ENCODE results near the gene ACTRT3. TPM values are rescaled to one million over a fixed set of nuclear protein-coding genes. Genes with fewer than 3 reads are reported as not detected.
A peak's percentile ranks its signal among the peaks of the same experiment; 100 is the strongest.

Gene ACTRT3
- total and polyA plus RNA-seq, 2 of the 13 experiments (the other 11 are each of a cell fraction or from before 2014, with no cell fraction given) = 0.42 to 0.97 TPM

- TF ChIP-seq, protein P1, sequence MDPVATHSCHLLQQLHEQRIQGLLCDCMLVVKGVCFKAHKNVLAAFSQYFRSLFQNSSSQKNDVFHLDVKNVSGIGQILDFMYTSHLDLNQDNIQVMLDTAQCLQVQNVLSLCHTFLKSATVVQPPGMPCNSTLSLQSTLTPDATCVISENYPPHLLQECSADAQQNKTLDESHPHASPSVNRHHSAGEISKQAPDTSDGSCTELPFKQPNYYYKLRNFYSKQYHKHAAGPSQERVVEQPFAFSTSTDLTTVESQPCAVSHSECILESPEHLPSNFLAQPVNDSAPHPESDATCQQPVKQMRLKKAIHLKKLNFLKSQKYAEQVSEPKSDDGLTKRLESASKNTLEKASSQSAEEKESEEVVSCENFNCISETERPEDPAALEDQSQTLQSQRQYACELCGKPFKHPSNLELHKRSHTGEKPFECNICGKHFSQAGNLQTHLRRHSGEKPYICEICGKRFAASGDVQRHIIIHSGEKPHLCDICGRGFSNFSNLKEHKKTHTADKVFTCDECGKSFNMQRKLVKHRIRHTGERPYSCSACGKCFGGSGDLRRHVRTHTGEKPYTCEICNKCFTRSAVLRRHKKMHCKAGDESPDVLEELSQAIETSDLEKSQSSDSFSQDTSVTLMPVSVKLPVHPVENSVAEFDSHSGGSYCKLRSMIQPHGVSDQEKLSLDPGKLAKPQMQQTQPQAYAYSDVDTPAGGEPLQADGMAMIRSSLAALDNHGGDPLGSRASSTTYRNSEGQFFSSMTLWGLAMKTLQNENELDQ (CRISPR knock-in tag; IDR thresholded peaks at IDR 0.05; ENCODE audit: borderline replicate concordance) = no peak
- peak; percentile 89 for TF ChIP-seq ZHX2 (IDR thresholded peaks at IDR 0.05; ENCODE audit: low read depth)
- 0 out of 2 replicates have a peak, but pooled peaks have one; percentile 60 for TF ChIP-seq ZHX2 (CRISPR knock-in tag; IDR thresholded peaks at IDR 0.05; ENCODE audit: borderline replicate concordance)
- no peak for TF ChIP-seq ZNF484 (CRISPR knock-in tag; IDR thresholded peaks at IDR 0.05; ENCODE audit: borderline replicate concordance, low read depth)
- TF ChIP-seq, protein P2, sequence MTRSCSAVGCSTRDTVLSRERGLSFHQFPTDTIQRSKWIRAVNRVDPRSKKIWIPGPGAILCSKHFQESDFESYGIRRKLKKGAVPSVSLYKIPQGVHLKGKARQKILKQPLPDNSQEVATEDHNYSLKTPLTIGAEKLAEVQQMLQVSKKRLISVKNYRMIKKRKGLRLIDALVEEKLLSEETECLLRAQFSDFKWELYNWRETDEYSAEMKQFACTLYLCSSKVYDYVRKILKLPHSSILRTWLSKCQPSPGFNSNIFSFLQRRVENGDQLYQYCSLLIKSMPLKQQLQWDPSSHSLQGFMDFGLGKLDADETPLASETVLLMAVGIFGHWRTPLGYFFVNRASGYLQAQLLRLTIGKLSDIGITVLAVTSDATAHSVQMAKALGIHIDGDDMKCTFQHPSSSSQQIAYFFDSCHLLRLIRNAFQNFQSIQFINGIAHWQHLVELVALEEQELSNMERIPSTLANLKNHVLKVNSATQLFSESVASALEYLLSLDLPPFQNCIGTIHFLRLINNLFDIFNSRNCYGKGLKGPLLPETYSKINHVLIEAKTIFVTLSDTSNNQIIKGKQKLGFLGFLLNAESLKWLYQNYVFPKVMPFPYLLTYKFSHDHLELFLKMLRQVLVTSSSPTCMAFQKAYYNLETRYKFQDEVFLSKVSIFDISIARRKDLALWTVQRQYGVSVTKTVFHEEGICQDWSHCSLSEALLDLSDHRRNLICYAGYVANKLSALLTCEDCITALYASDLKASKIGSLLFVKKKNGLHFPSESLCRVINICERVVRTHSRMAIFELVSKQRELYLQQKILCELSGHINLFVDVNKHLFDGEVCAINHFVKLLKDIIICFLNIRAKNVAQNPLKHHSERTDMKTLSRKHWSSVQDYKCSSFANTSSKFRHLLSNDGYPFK (CRISPR knock-in tag; IDR thresholded peaks at IDR 0.05; ENCODE audit: borderline replicate concordance) = peak; percentile 91; the same call in 1 of the 2 replicates
- TF ChIP-seq SNAPC5 (CRISPR knock-in tag; IDR thresholded peaks at IDR 0.05; ENCODE audit: borderline replicate concordance) = no peak
- peak; percentile 73 for TF ChIP-seq ZMYM4 (CRISPR knock-in tag; IDR thresholded peaks at IDR 0.05)
- TF ChIP-seq PITX1 (CRISPR knock-in tag; IDR thresholded peaks at IDR 0.05) = peak; percentile 30; the same call in 1 of the 2 replicates
These were observed 3.8 kb upstream of the ACTRT3 start, which contains the start of gene MYNN (continued) for GRCh38 chr3:169772897-169773816.
